ENCODE results near the gene MAST4.

MAST4 gene

DNA sequence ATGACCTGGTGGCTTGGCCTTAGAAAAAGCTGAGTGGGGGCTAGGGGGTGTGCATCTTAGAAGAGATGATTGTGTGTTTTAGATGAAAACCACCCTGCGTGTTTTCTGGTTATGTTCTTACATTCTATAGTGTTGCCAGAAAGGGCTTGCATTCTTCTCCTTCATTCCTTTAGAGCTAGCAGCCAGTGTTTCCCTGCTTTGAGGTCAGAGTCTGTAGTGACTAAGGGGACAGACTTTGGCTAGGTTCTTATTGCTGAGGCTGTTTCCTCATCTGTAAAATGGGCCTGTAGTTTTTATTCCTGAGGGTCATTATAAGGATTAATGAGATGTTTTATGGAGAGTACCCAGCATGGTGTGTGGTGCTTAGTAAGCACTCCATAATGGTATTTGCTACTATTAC, 6.4 kb downstream of the MAST4 start:
- H3K36me3 ChIP-seq (ENCODE audit: control insufficient read depth, insufficient read depth, low read length), result no peaks in the 10 kb centered on the region
- H3K4me1 ChIP-seq (ENCODE audit: control insufficient read depth, insufficient read depth, low read length), result peaks cover 2% of the 10 kb centered on the region
- 87 to 94% methylated on average over 1 of the region's 1 CpG for WGBS, 2 experiments
- no peak overlapping the region for H3K27ac ChIP-seq (ENCODE audit: insufficient read depth, low read depth, low read length, poor library complexity, severe bottlenecking)
- H3K4me3 ChIP-seq (ENCODE audit: insufficient read depth, low read depth, low read length), result no peak overlapping the region
- H3K27me3 ChIP-seq (ENCODE audit: control insufficient read depth, insufficient read depth, low read length, poor library complexity, severe bottlenecking), result peaks cover 31% of the 10 kb centered on the region
- no peaks in the 10 kb centered on the region for H3K9me3 ChIP-seq (ENCODE audit: control insufficient read depth, low read length)

DNA sequence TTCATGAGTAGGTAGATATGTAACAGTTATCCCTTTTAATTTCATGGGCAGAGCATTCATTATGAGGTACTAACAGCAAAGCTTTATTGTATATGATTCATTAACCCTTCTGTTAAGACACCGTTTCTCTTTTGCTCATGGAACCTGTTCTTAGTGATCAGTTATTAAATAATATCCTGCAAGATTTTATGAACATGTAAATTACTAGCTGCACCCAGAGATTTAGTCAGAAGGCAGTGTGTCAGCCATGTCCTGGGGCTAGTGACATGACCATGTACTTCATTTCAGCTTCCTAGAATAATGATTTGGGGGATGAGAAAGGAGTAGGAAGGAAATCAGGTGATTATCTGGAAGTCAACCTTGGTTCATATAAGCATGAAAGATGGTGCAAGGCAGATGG, 7.0 kb downstream of the MAST4 start:
- no peak overlapping the region for H3K27ac ChIP-seq (ENCODE audit: insufficient read depth, low read depth, low read length, poor library complexity, severe bottlenecking)
- no peaks in the 10 kb centered on the region for H3K36me3 ChIP-seq (ENCODE audit: control insufficient read depth, insufficient read depth, low read length)
- no peak overlapping the region for H3K4me3 ChIP-seq (ENCODE audit: insufficient read depth, low read depth, low read length)
- H3K4me1 ChIP-seq (ENCODE audit: control insufficient read depth, insufficient read depth, low read length), result no peaks in the 10 kb centered on the region
- WGBS, 2 experiments, result 100% methylated on average over 1 of the region's 1 CpG; no CpG with 5 or more reads in 1 of the 2 experiments
- no peaks in the 10 kb centered on the region for H3K9me3 ChIP-seq (ENCODE audit: control insufficient read depth, low read length)
- H3K27me3 ChIP-seq (ENCODE audit: control insufficient read depth, insufficient read depth, low read length, poor library complexity, severe bottlenecking), result peaks cover 26% of the 10 kb centered on the region

GRCh38 chr5:66603881-66604280, 7.7 kb downstream of the MAST4 start:
- Histone ChIP-seq H3K4me3 (ENCODE audit: insufficient read depth, low read depth, low read length) (no peak overlapping the region), H3K9me3 (ENCODE audit: control insufficient read depth, low read length) (no peaks in the 10 kb centered on the region), H3K27me3 (ENCODE audit: control insufficient read depth, insufficient read depth, low read length, poor library complexity, severe bottlenecking) (peaks cover 19% of the 10 kb centered on the region), H3K4me1 (ENCODE audit: control insufficient read depth, insufficient read depth, low read length) (no peaks in the 10 kb centered on the region), H3K27ac (ENCODE audit: insufficient read depth, low read depth, low read length, poor library complexity, severe bottlenecking) (no peak overlapping the region), H3K36me3 (ENCODE audit: control insufficient read depth, insufficient read depth, low read length) (no peaks in the 10 kb centered on the region)
- 90 to 100% methylated on average over 1 to 4 of the region's 4 CpGs for WGBS, 2 experiments

- Histone ChIP-seq H3K4me3 (ENCODE audit: insufficient read depth, low read depth, low read length) (no peak overlapping the region), H3K27me3 (ENCODE audit: control insufficient read depth, insufficient read depth, low read length, poor library complexity, severe bottlenecking) (no peaks in the 10 kb centered on the region), H3K36me3 (ENCODE audit: control insufficient read depth, insufficient read depth, low read length) (no peaks in the 10 kb centered on the region), H3K27ac (ENCODE audit: insufficient read depth, low read depth, low read length, poor library complexity, severe bottlenecking) (no peak overlapping the region), H3K4me1 (ENCODE audit: control insufficient read depth, insufficient read depth, low read length) (no peaks in the 10 kb centered on the region), H3K9me3 (ENCODE audit: control insufficient read depth, low read length) (no peaks in the 10 kb centered on the region)
- WGBS, 2 experiments, result no CpG with 5 or more reads among the region's 2 CpGs
Observed at GRCh38 chr5:66606713-66607112, 10.5 kb downstream of the MAST4 start.

DNA sequence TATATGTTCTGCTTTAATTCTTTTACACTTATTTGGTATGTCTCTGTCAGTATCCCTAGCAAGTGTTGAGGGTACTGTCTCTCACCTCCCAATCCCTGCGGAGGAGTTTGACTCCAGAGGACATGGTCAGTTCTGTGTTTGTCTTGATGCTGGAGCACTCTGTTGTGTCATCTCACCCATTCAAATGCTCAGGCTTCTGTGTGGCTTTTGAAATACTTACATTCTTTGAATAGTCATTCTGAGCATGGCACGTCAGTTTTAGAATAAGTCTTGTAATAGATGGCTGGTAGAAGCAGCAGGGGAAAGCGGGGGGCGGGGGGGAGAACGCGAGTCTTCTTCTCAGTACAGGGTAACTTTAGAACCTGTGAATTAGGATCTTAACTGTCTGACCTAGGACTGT, 12.3 kb downstream of the MAST4 start:
- no peaks in the 10 kb centered on the region for H3K9me3 ChIP-seq (ENCODE audit: control insufficient read depth, low read length)
- WGBS, 2 experiments, result 86 to 89% methylated on average over 6 of the region's 6 CpGs
- no peaks in the 10 kb centered on the region for H3K36me3 ChIP-seq (ENCODE audit: control insufficient read depth, insufficient read depth, low read length)
- H3K4me1 ChIP-seq (ENCODE audit: control insufficient read depth, insufficient read depth, low read length), result no peaks in the 10 kb centered on the region
- no peaks in the 10 kb centered on the region for H3K27me3 ChIP-seq (ENCODE audit: control insufficient read depth, insufficient read depth, low read length, poor library complexity, severe bottlenecking)
- H3K4me3 ChIP-seq (ENCODE audit: insufficient read depth, low read depth, low read length), result no peak overlapping the region
- no peak overlapping the region for H3K27ac ChIP-seq (ENCODE audit: insufficient read depth, low read depth, low read length, poor library complexity, severe bottlenecking)

GRCh38 chr5:66609615-66610014, 13.4 kb downstream of the MAST4 start:
- Histone ChIP-seq H3K4me3 (ENCODE audit: insufficient read depth, low read depth, low read length) (no peak overlapping the region), H3K27ac (ENCODE audit: insufficient read depth, low read depth, low read length, poor library complexity, severe bottlenecking) (no peak overlapping the region)

DNA sequence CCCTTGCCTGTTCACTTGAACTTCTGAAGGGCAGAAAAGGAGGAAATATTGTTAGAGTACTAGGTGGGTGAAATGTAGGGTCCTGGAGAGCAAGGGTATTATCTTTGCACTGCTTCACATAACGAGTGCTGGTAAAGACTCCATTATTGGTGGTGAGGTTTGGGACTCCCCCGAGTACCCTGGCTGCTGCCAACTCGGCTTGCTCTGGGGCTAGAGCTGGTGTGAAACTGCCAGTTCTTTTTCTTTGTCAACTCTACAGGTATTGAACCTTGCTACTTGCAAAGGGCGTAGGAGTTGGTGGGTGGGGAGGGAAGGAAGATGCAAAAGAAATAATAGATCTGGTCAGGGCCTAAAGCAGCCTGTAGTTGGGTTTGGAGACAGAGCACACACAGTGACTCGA, 16.0 kb downstream of the MAST4 start:
- no peaks in the 10 kb centered on the region for H3K9me3 ChIP-seq (ENCODE audit: control insufficient read depth, low read length)
- no peaks in the 10 kb centered on the region for H3K36me3 ChIP-seq (ENCODE audit: control insufficient read depth, insufficient read depth, low read length)
- H3K4me3 ChIP-seq (ENCODE audit: insufficient read depth, low read depth, low read length), result no peak overlapping the region
- H3K27ac ChIP-seq (ENCODE audit: insufficient read depth, low read depth, low read length, poor library complexity, severe bottlenecking), result no peak overlapping the region
- no peaks in the 10 kb centered on the region for H3K27me3 ChIP-seq (ENCODE audit: control insufficient read depth, insufficient read depth, low read length, poor library complexity, severe bottlenecking)
- 90 to 91% methylated on average over 5 of the region's 5 CpGs for WGBS, 2 experiments
- no peaks in the 10 kb centered on the region for H3K4me1 ChIP-seq (ENCODE audit: control insufficient read depth, insufficient read depth, low read length)

More at GRCh38 chr5:66609615-66610014, 13.4 kb downstream of the MAST4 start:
- Histone ChIP-seq H3K9me3 (ENCODE audit: control insufficient read depth, low read length) (no peaks in the 10 kb centered on the region), H3K27me3 (ENCODE audit: control insufficient read depth, insufficient read depth, low read length, poor library complexity, severe bottlenecking) (no peaks in the 10 kb centered on the region), H3K4me1 (ENCODE audit: control insufficient read depth, insufficient read depth, low read length) (no peaks in the 10 kb centered on the region), H3K36me3 (ENCODE audit: control insufficient read depth, insufficient read depth, low read length) (no peaks in the 10 kb centered on the region)

GRCh38 chr5:66615136-66615535, 18.9 kb downstream of the MAST4 start:
- H3K27me3 ChIP-seq (ENCODE audit: control insufficient read depth, insufficient read depth, low read length, poor library complexity, severe bottlenecking), result no peaks in the 10 kb centered on the region
- 95% methylated on average over 3 of the region's 3 CpGs for WGBS, 2 experiments
- no peaks in the 10 kb centered on the region for H3K36me3 ChIP-seq (ENCODE audit: control insufficient read depth, insufficient read depth, low read length)
- H3K9me3 ChIP-seq (ENCODE audit: control insufficient read depth, low read length), result no peaks in the 10 kb centered on the region
- H3K4me1 ChIP-seq (ENCODE audit: control insufficient read depth, insufficient read depth, low read length), result peaks cover 8% of the 10 kb centered on the region
- no peak overlapping the region for H3K4me3 ChIP-seq (ENCODE audit: insufficient read depth, low read depth, low read length)
- no peak overlapping the region for H3K27ac ChIP-seq (ENCODE audit: insufficient read depth, low read depth, low read length, poor library complexity, severe bottlenecking)

GRCh38 chr5:66615894-66616293, 19.7 kb downstream of the MAST4 start:
- no peak overlapping the region for H3K4me3 ChIP-seq (ENCODE audit: insufficient read depth, low read depth, low read length)
- no peak overlapping the region for H3K27ac ChIP-seq (ENCODE audit: insufficient read depth, low read depth, low read length, poor library complexity, severe bottlenecking)
- H3K36me3 ChIP-seq (ENCODE audit: control insufficient read depth, insufficient read depth, low read length), result no peaks in the 10 kb centered on the region
- no peaks in the 10 kb centered on the region for H3K9me3 ChIP-seq (ENCODE audit: control insufficient read depth, low read length)
- WGBS, 2 experiments, result 80 to 85% methylated on average over 4 of the region's 4 CpGs
- no peaks in the 10 kb centered on the region for H3K27me3 ChIP-seq (ENCODE audit: control insufficient read depth, insufficient read depth, low read length, poor library complexity, severe bottlenecking)
- H3K4me1 ChIP-seq (ENCODE audit: control insufficient read depth, insufficient read depth, low read length), result peaks cover 10% of the 10 kb centered on the region

DNA sequence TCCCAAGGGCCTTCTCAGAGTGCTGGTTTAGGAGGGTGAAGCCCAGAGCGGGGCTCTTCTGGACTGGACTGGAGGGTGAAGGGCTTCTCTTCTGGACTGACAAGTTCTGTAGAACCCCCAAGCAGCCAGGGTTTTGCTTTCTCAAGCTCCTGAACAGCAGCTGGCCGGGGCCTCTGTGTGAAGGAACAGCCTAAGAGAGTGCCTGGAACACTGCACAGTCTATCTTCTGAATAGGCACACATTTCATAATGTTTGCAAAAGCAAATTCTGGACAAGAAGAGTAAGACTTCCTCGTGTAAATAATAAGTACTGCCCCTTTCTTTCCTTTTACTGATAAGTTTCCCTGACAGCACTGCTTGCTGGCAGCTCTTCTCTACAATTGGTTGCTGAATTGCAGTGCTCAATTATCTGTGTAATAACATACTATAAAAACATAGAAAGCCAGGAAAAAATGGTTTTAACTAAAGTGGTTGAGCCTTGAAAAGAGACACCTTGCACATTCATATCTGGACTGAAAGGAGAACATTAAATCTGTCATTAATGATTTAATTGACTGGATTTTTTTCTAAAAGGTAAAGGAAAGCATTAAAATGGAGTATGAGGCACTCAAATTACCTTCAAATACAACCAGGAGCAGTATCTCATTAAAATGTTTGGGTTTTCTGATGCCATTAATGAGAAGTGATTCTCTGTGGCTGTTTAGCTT, 20.5 kb downstream of the MAST4 start:
- H3K27me3 ChIP-seq (ENCODE audit: control insufficient read depth, insufficient read depth, low read length, poor library complexity, severe bottlenecking), result no peaks in the 10 kb centered on the region
- H3K9me3 ChIP-seq (ENCODE audit: control insufficient read depth, low read length), result no peaks in the 10 kb centered on the region
- 94 to 98% methylated on average over 3 of the region's 3 CpGs for WGBS, 2 experiments

More for the DNA sequence above, 20.5 kb downstream of the MAST4 start:
- no peak overlapping the region for H3K27ac ChIP-seq (ENCODE audit: insufficient read depth, low read depth, low read length, poor library complexity, severe bottlenecking)
- H3K36me3 ChIP-seq (ENCODE audit: control insufficient read depth, insufficient read depth, low read length), result no peaks in the 10 kb centered on the region
- no peak overlapping the region for H3K4me3 ChIP-seq (ENCODE audit: insufficient read depth, low read depth, low read length)
- H3K4me1 ChIP-seq (ENCODE audit: control insufficient read depth, insufficient read depth, low read length), result peaks cover 15% of the 10 kb centered on the region
